ENCODE data around the gene TRPM2.

TRPM2 gene

GRCh38 chr21:44433791-44434567 is 80.6 kb downstream of the TRPM2 start:
- no peak for DNase-seq

GRCh38 chr21:44434568-44434925 is 81.1 kb downstream of the TRPM2 start:
- DNase-seq = no peak

GRCh38 chr21:44434936-44435635 is 81.7 kb downstream of the TRPM2 start:
- DNase-seq = no peak

GRCh38 chr21:44436111-44436611 is 82.7 kb downstream of the TRPM2 start:
- no peak for DNase-seq

GRCh38 chr21:44436958-44437357 is 83.5 kb downstream of the TRPM2 start:
- DNase-seq = no peak

GRCh38 chr21:44437371-44437695 is 83.9 kb downstream of the TRPM2 start:
- DNase-seq = no peak

- no peak for DNase-seq
Measured at GRCh38 chr21:44437696-44438431, 84.4 kb downstream of the TRPM2 start.

- DNase-seq = no peak
Measured at GRCh38 chr21:44438531-44439210, 85.2 kb downstream of the TRPM2 start.

GRCh38 chr21:44439211-44439600 is 85.8 kb downstream of the TRPM2 start:
- no peak for DNase-seq

GRCh38 chr21:44440241-44441040 is 87.0 kb downstream of the TRPM2 start:
- no peak for DNase-seq

- DNase-seq = no peak
Measured at GRCh38 chr21:44441041-44441400, 87.6 kb downstream of the TRPM2 start.

GRCh38 chr21:44441581-44442265 is 88.3 kb downstream of the TRPM2 start:
- DNase-seq = no peak

- DNase-seq = no peak
Measured at GRCh38 chr21:44442266-44443125, 89.1 kb downstream of the TRPM2 start.

GRCh38 chr21:44443291-44443890 is 90.0 kb downstream of the TRPM2 start:
- no peak for DNase-seq

GRCh38 chr21:44443891-44444285 is 90.5 kb downstream of the TRPM2 start:
- DNase-seq = no peak

- DNase-seq = no peak
Measured at GRCh38 chr21:44444286-44444931, 91.0 kb downstream of the TRPM2 start.

GRCh38 chr21:44445145-44445812 is 91.9 kb downstream of the TRPM2 start:
- DNase-seq = no peak

GRCh38 chr21:44448651-44449131 is 95.3 kb downstream of the TRPM2 start:
- no peak for DNase-seq
